HepG2 (cell line): ENCODE results near the gene L3MBTL4. TPM values are rescaled to one million over a fixed set of nuclear protein-coding genes. Genes with fewer than 3 reads are reported as not detected.

Experiments used
- ATAC-seq: fragments of 200-7000 bp; cut with Tn5 transposase; 3 replicates; pipeline ENCODE4 v1.9.1; 2020; ENCODE audit warnings: mild to moderate bottlenecking, moderate library complexity
- BruUV-seq: library from RNA; stranded (reverse); fragments of 400-500 nt; replicated peaks from 2 replicates; lab custom pipeline; 2021; lab: Mats Ljungman, UMichigan
- CTCF ChIA-PET: fragments of 300-600 bp; formaldehyde crosslinking; extraction: SDS; loops from one replicate; lab custom pipeline; 2021; ENCODE audit warnings: low total read pairs, inconsistent platforms, low intra/inter-chr PET ratio; lab: Yijun Ruan, JAX
- POLR2A ChIA-PET: fragments of 350-600 bp; sonication (Branson Sonifier 250); formaldehyde crosslinking; loops from one replicate; lab custom pipeline; 2020; ENCODE audit warnings: antibody characterized with exemption, inconsistent platforms; lab: Yijun Ruan, JAX
- DNase-seq: peaks from one replicate; pipeline ENCODE4 v3.0.0-alpha.2; 2015; ENCODE audit warnings: low spot score
- FAIRE-seq: peaks from 3 replicates; lab custom pipeline; 2011; peaks lifted over from hg19 to GRCh38; lab: Jason Lieb, UNC
- H2AFZ ChIP-seq: one replicate; pipeline ENCODE4 v1.6.1; 2011; ENCODE audit warnings: low read length, inconsistent platforms
- H3K27ac ChIP-seq: fragments of 300-600 bp; 3 replicates; pipeline ENCODE4 v1.8.0; 2011; ENCODE audit warnings: mixed run types, mild to moderate bottlenecking, mixed read lengths, low read length, inconsistent platforms; ENCODE audit not compliant: insufficient read depth; ENCODE audit errors: extremely low read length
- H3K27me3 ChIP-seq, 2 experiments: fragments of 200-600 bp in 1 of 2; 2 replicates in 1 of 2; 3 replicates in 1 of 2; pipeline versions ENCODE4 v1.6.0 to v1.8.0; 2011; ENCODE audit warnings: low read length in 2 of 2, mild to moderate bottlenecking in 2 of 2, moderate library complexity in 2 of 2, inconsistent platforms in 1 of 2; ENCODE audit not compliant: insufficient read depth in 2 of 2, control insufficient read depth in 1 of 2
- H3K36me3 ChIP-seq, 2 experiments: fragments of 200-600 bp in 1 of 2; replicated peaks in 1 of 2; 2 replicates in 1 of 2; 3 replicates in 1 of 2; pipeline versions ENCODE4 v1.5.1 to v1.8.0; 2011; ENCODE audit warnings: low read length in 2 of 2, inconsistent platforms in 1 of 2; ENCODE audit not compliant: insufficient read depth in 2 of 2, control insufficient read depth in 1 of 2
- H3K4me1 ChIP-seq: 2 replicates; pipeline ENCODE4 v1.5.1; 2012; ENCODE audit warnings: low read length, inconsistent platforms; ENCODE audit not compliant: insufficient read depth
- H3K4me2 ChIP-seq: 2 replicates; pipeline ENCODE4 v1.6.0; 2011; ENCODE audit warnings: low read depth, low read length, inconsistent platforms
- H3K4me3 ChIP-seq, 3 experiments: fragments of 200-600 bp in 1 of 3; sonication (generic), shearing (Covaris generic) in 1 of 3; replicated peaks in 1 of 3; 2 replicates each; pipeline ENCODE4 v1.5.1; 2011 to 2016; ENCODE audit warnings: low read length in 3 of 3, inconsistent platforms in 2 of 3, low read depth in 2 of 3, mild to moderate bottlenecking in 2 of 3, control low read depth in 1 of 3, mixed read lengths in 1 of 3; ENCODE audit not compliant: insufficient read depth in 1 of 3
- H3K79me2 ChIP-seq: one replicate; pipeline ENCODE4 v1.6.1; 2011; ENCODE audit warnings: low read length, inconsistent platforms; ENCODE audit not compliant: insufficient read depth
- H3K9ac ChIP-seq: 2 replicates; pipeline ENCODE4 v1.6.0; 2011; ENCODE audit warnings: mild to moderate bottlenecking, low read depth, low read length, inconsistent platforms; ENCODE audit not compliant: insufficient read depth
- H3K9me3 ChIP-seq: 2 replicates; pipeline ENCODE4 v1.5.1; 2012; ENCODE audit warnings: mild to moderate bottlenecking, low read length
- H4K20me1 ChIP-seq: 2 replicates; pipeline ENCODE4 v1.6.0; 2011; ENCODE audit warnings: inconsistent platforms, mild to moderate bottlenecking, low read length, moderate library complexity; ENCODE audit not compliant: insufficient read depth
- AGO2 ChIP-seq: fragments of 200-400 bp; formaldehyde crosslinking; optimal IDR thresholded peaks from 2 replicates; pipeline ENCODE3; 2017; ENCODE audit warnings: mild to moderate bottlenecking, low read depth, low read length, moderate library complexity
- CC2D1A ChIP-seq: sonication (generic); formaldehyde crosslinking; IDR thresholded peaks from 2 replicates; pipeline ENCODE4 v1.8.1; 2023; ENCODE audit warnings: mild to moderate bottlenecking, missing genetic modification reagents
- KDM6A ChIP-seq: IDR thresholded peaks from 2 replicates; pipeline ENCODE4 v1.6.1; 2016; ENCODE audit warnings: low read depth
- MLLT10 ChIP-seq: sonication (generic); formaldehyde crosslinking; IDR thresholded peaks from 2 replicates; pipeline ENCODE4 v1.4.0; 2020; ENCODE audit warnings: missing genetic modification reagents
- SMAD1 ChIP-seq: sonication (generic); formaldehyde crosslinking; IDR thresholded peaks from 2 replicates; pipeline ENCODE4 v1.4.0; 2020; ENCODE audit warnings: missing genetic modification reagents, low read depth, mild to moderate bottlenecking, borderline replicate concordance
- ZBTB46 ChIP-seq: sonication (generic); formaldehyde crosslinking; IDR thresholded peaks from 2 replicates; pipeline ENCODE4 v1.4.0; 2020; ENCODE audit warnings: mild to moderate bottlenecking, missing genetic modification reagents, borderline replicate concordance
- ZNF160 ChIP-seq: sonication (generic); formaldehyde crosslinking; IDR thresholded peaks from 2 replicates; pipeline ENCODE4 v1.8.0; 2022; ENCODE audit warnings: mild to moderate bottlenecking, inconsistent platforms, missing genetic modification reagents
- ZNF232 ChIP-seq: sonication (generic); formaldehyde crosslinking; IDR thresholded peaks from 2 replicates; pipeline ENCODE4 v1.4.0; 2020; ENCODE audit warnings: missing genetic modification reagents, borderline replicate concordance
- ZNF275 ChIP-seq: sonication (generic); formaldehyde crosslinking; IDR thresholded peaks from 2 replicates; pipeline ENCODE4 v1.8.0; 2022; ENCODE audit warnings: missing genetic modification reagents, mild to moderate bottlenecking, inconsistent platforms, borderline replicate concordance
- ZNF281 ChIP-seq: sonication (generic); formaldehyde crosslinking; IDR thresholded peaks from 2 replicates; pipeline ENCODE4 v1.4.0; 2020; ENCODE audit warnings: missing genetic modification reagents, borderline replicate concordance
- ZNF337 ChIP-seq: sonication (generic); formaldehyde crosslinking; IDR thresholded peaks from 2 replicates; pipeline ENCODE4 v1.5.1; 2020; ENCODE audit warnings: missing genetic modification reagents, low read depth, mild to moderate bottlenecking, borderline replicate concordance
- ZNF879 ChIP-seq: sonication (generic); formaldehyde crosslinking; IDR thresholded peaks from 2 replicates; pipeline ENCODE4 v1.8.1; 2023; ENCODE audit warnings: missing genetic modification reagents
- WGBS: methylation state at CpG from one replicate; pipeline ENCODE4 v1.1.6; 2017; ENCODE audit warnings: low lambda C conversion rate; 5-methylcytosine and 5-hydroxymethylcytosine counted together
- in situ Hi-C: cut with HindIII; loops from 2 replicates; pipeline ENCODE4 v1.10.0; 2017; ENCODE audit warnings: low pct_unique_long_range_greater_than_20kb; ENCODE audit not compliant: extremely low pct_ligation_motif_present
- intact Hi-C: fragments of 100-400 bp; cut with micrococcal nuclease; formaldehyde crosslinking; loops from one replicate; pipeline ENCODE4 v1.10.0; 2022; ENCODE audit not compliant: unreplicated experiment
- polyA plus RNA-seq, 8 experiments: library from polyadenylated mRNA; depleted of rRNA in 3 of 8; stranded (reverse) in 7 of 8; unstranded in 1 of 8; fragments of >200 nt; fragmentation: Illumina TruSeq in 4 of 8; extraction: Trizol in 4 of 8; gene quantifications; 2 replicates each; pipeline versions ENCODE4 v1.2.1 to v1.2.3, GENCODE V29; 2011 to 2016; ENCODE audit warnings: low read depth in 4 of 8, missing spikeins in 1 of 8, mixed read lengths in 1 of 8; ENCODE audit not compliant: insufficient read depth in 1 of 8
- total RNA-seq, 5 experiments: library from RNA; depleted of rRNA; stranded (reverse); fragments of >200 nt; fragmentation: Illumina TruSeq; extraction: Trizol; gene quantifications; 2 replicates each; pipeline ENCODE4 v1.2.3, GENCODE V29; 2016; ENCODE audit warnings: low read depth in 1 of 5

The L3MBTL4 gene
- total and polyA plus RNA-seq, 2 of the 13 experiments (the other 11 are each of a cell fraction or from before 2014, with no cell fraction given), result 10.8 to 13.3 TPM

- in situ Hi-C loops, result no loop called here
- no TSS peak for BruUV-seq
- H2AFZ ChIP-seq, result no peak overlapping the region
Observed at GRCh38 chr18:6341303-6341702, 73.4 kb downstream of the L3MBTL4 start.

GRCh38 chr18:6340121-6340520, 74.6 kb downstream of the L3MBTL4 start:
- Histone ChIP-seq H3K4me3 (no peak overlapping the region), H2AFZ (no peak overlapping the region), H3K36me3 (no peaks in the 10 kb centered on the region), H3K79me2 (peaks cover 33% of the 10 kb centered on the region), H3K27me3 (no peaks in the 10 kb centered on the region), H3K27ac (no peak overlapping the region), H4K20me1 (0 out of 2 replicates have a peak, but pooled peaks cover 4% of the 10 kb centered on the region), H3K4me2 (no peak overlapping the region), H3K9ac (no peak overlapping the region), H3K4me1 (peaks cover 10% of the 10 kb centered on the region), H3K9me3 (peaks cover 19% of the 10 kb centered on the region; the same call in 1 of the 2 replicates)
- POLR2A ChIA-PET, result no interaction called here
- CTCF ChIA-PET, result no interaction called here
- 80% methylated on average over 1 of the region's 1 CpG for WGBS
- no peak for FAIRE-seq
- no TSS peak for BruUV-seq
- ATAC-seq, result no peak
- in situ Hi-C loops, result no loop called here
- intact Hi-C loops, result no loop called here
- DNase-seq, result no peak
- no peak for TF ChIP-seq SMAD1 (CRISPR knock-in tag)
- no peak for TF ChIP-seq CC2D1A
- no peak for TF ChIP-seq ZNF232 (CRISPR knock-in tag)
- TF ChIP-seq ZNF337, result no peak
- no peak for TF ChIP-seq ZNF275
- no peak for TF ChIP-seq ZNF281 (CRISPR knock-in tag)
- no peak for TF ChIP-seq KDM6A (CRISPR knock-in tag)
- TF ChIP-seq MLLT10 (CRISPR knock-in tag), result no peak

More at GRCh38 chr18:6341303-6341702, 73.4 kb downstream of the L3MBTL4 start:
- Histone ChIP-seq H3K4me1 (peaks cover 10% of the 10 kb centered on the region), H3K9ac (no peak overlapping the region), H3K79me2 (peaks cover 33% of the 10 kb centered on the region), H3K9me3 (peaks cover 19% of the 10 kb centered on the region; the same call in 1 of the 2 replicates), H3K27me3 (no peaks in the 10 kb centered on the region), H3K4me2 (no peak overlapping the region), H3K36me3 (no peaks in the 10 kb centered on the region), H4K20me1 (0 out of 2 replicates have a peak, but pooled peaks cover 4% of the 10 kb centered on the region), H3K27ac (no peak overlapping the region), H3K4me3 (no peak overlapping the region)
- no peak for FAIRE-seq
- no peak for ATAC-seq
- peak; percentile 99 for TF ChIP-seq ZNF160 (CRISPR knock-in tag)
- no peak for TF ChIP-seq ZBTB46 (CRISPR knock-in tag)
- TF ChIP-seq AGO2, result no peak
- no peak for TF ChIP-seq ZNF879 (CRISPR knock-in tag)
- intact Hi-C loops, result no loop called here
- ChIA-PET POLR2A (no interaction called here), CTCF (no interaction called here)
- DNase-seq, result no peak
